Mesenchymal stem cell (in vitro differentiated cells and primary cell): ENCODE measurements around the gene ELN.

Source experiments
- DNase-seq: peaks from one replicate; pipeline ENCODE4 v3.0.0-alpha.2; 2013
- H2AFZ ChIP-seq: one replicate; pipeline ENCODE4 v1.6.1; 2013; ENCODE audit warnings: low read depth, mild to moderate bottlenecking, control low read depth, inconsistent platforms, low read length, moderate library complexity
- H2AK5ac ChIP-seq: 2 replicates; pipeline ENCODE4 v1.6.1; 2013; ENCODE audit warnings: low read length, moderate library complexity, mild to moderate bottlenecking, inconsistent platforms; ENCODE audit not compliant: severe bottlenecking
- H2BK120ac ChIP-seq: one replicate; pipeline ENCODE4 v1.6.1; 2013; ENCODE audit warnings: low read depth, mild to moderate bottlenecking, inconsistent platforms, low read length, moderate library complexity
- H2BK12ac ChIP-seq, 2 experiments: one replicate each; pipeline ENCODE4 v1.6.1; 2013; ENCODE audit warnings: inconsistent platforms in 2 of 2, low read length in 2 of 2, mild to moderate bottlenecking in 2 of 2, moderate library complexity in 2 of 2, control low read depth in 1 of 2
- H2BK15ac ChIP-seq: one replicate; pipeline ENCODE4 v1.6.1; 2013; ENCODE audit warnings: mild to moderate bottlenecking, low read depth, inconsistent platforms; ENCODE audit not compliant: poor library complexity, severe bottlenecking
- H2BK5ac ChIP-seq: 2 replicates; pipeline ENCODE4 v1.6.1; 2013; ENCODE audit warnings: low read depth, mild to moderate bottlenecking, low read length, control low read depth, inconsistent platforms; ENCODE audit not compliant: poor library complexity, severe bottlenecking
- H3K14ac ChIP-seq, 2 experiments: one replicate each; pipeline ENCODE4 v1.6.1; 2013; ENCODE audit warnings: inconsistent platforms in 2 of 2, low read length in 2 of 2, control low read depth in 1 of 2, mild to moderate bottlenecking in 1 of 2, moderate library complexity in 1 of 2
- H3K18ac ChIP-seq, 2 experiments: one replicate each; pipeline ENCODE4 v1.6.1; 2013; ENCODE audit warnings: inconsistent platforms in 2 of 2, low read length in 2 of 2, control low read depth in 1 of 2, low read depth in 1 of 2, mild to moderate bottlenecking in 1 of 2
- H3K23ac ChIP-seq, 2 experiments: one replicate each; pipeline ENCODE4 v1.6.1; 2013; ENCODE audit warnings: inconsistent platforms in 2 of 2, low read length in 2 of 2, mild to moderate bottlenecking in 2 of 2, moderate library complexity in 2 of 2, control low read depth in 1 of 2
- H3K27ac ChIP-seq: 2 replicates; pipeline ENCODE4 v1.5.1; 2013; ENCODE audit warnings: mild to moderate bottlenecking, moderate library complexity, low read length, control low read depth, inconsistent platforms; ENCODE audit not compliant: poor library complexity, severe bottlenecking
- H3K27me3 ChIP-seq, 2 experiments: 2 replicates each; pipeline versions ENCODE4 v1.6.1 to v1.7.0; 2013; ENCODE audit warnings: low read length in 2 of 2, mild to moderate bottlenecking in 2 of 2, moderate library complexity in 2 of 2, control low read depth in 1 of 2, inconsistent platforms in 1 of 2; ENCODE audit not compliant: control insufficient read depth in 1 of 2, insufficient read depth in 1 of 2
- H3K36me3 ChIP-seq, 2 experiments: 2 replicates each; pipeline versions ENCODE4 v1.6.1 to v1.7.0; 2013; ENCODE audit warnings: low read length in 2 of 2, control low read depth in 1 of 2, inconsistent platforms in 1 of 2, low read depth in 1 of 2, mild to moderate bottlenecking in 1 of 2; ENCODE audit not compliant: insufficient read depth in 2 of 2, control insufficient read depth in 1 of 2
- H3K4ac ChIP-seq, 2 experiments: one replicate each; pipeline ENCODE4 v1.6.1; 2013; ENCODE audit warnings: inconsistent platforms in 2 of 2, low read length in 2 of 2, mild to moderate bottlenecking in 2 of 2, moderate library complexity in 2 of 2, control low read depth in 1 of 2, low read depth in 1 of 2
- H3K4me1 ChIP-seq: 2 replicates; pipeline ENCODE4 v1.6.1; 2013; ENCODE audit warnings: low read depth, low read length, control low read depth; ENCODE audit not compliant: control insufficient read depth, insufficient read depth
- H3K4me2 ChIP-seq: 2 replicates; pipeline ENCODE4 v1.6.1; 2013; ENCODE audit warnings: low read length, mild to moderate bottlenecking, inconsistent platforms; ENCODE audit not compliant: poor library complexity, severe bottlenecking
- H3K4me3 ChIP-seq, 2 experiments: 2 replicates each; pipeline versions ENCODE4 v1.5.1 to v1.7.0; 2013; ENCODE audit warnings: low read length in 2 of 2, mild to moderate bottlenecking in 2 of 2, control low read depth in 1 of 2, low read depth in 1 of 2; ENCODE audit not compliant: insufficient read depth in 1 of 2
- H3K79me1 ChIP-seq: replicated peaks from 2 replicates; pipeline ENCODE4 v1.6.1; 2013; ENCODE audit warnings: mild to moderate bottlenecking, control low read depth, low read length, inconsistent platforms; ENCODE audit not compliant: poor library complexity, severe bottlenecking
- H3K9ac ChIP-seq: 2 replicates; pipeline ENCODE4 v1.7.0; 2013; ENCODE audit warnings: mild to moderate bottlenecking, low read length, moderate library complexity
- H3K9me3 ChIP-seq: 2 replicates; pipeline ENCODE4 v1.7.0; 2013; ENCODE audit warnings: mild to moderate bottlenecking, low read length; ENCODE audit not compliant: control insufficient read depth
- H4K8ac ChIP-seq: one replicate; pipeline ENCODE4 v1.6.1; 2013; ENCODE audit warnings: inconsistent platforms, mild to moderate bottlenecking, low read length, moderate library complexity
- H4K91ac ChIP-seq: one replicate; pipeline ENCODE4 v1.6.1; 2013; ENCODE audit warnings: mild to moderate bottlenecking, low read length, inconsistent platforms
- WGBS: methylation state at CpG from one replicate; pipeline ENCODE4 v1.1.7; 2013; ENCODE audit warnings: mixed read lengths; 5-methylcytosine and 5-hydroxymethylcytosine counted together

ELN gene

GRCh38 chr7:74057216-74057925 is 29.4 kb downstream of the ELN start:
- no peaks in the 10 kb centered on the region for H3K9me3 ChIP-seq
- no peak overlapping the region for H2AFZ ChIP-seq
- H3K4me2 ChIP-seq, result no peak overlapping the region
- 86% methylated on average over 9 of the region's 11 CpGs for WGBS
- no peak for DNase-seq
- H3K79me1 ChIP-seq, result no peaks in the 10 kb centered on the region
- no peak overlapping the region for H3K14ac ChIP-seq
- H2BK120ac ChIP-seq, result no peak overlapping the region
- no peak overlapping the region for H2BK5ac ChIP-seq
- H3K9ac ChIP-seq, result no peak overlapping the region
- no peak overlapping the region for H4K91ac ChIP-seq
- H3K4me3 ChIP-seq, result no peak overlapping the region
- no peak overlapping the region for H2AK5ac ChIP-seq
- no peak overlapping the region for H3K27ac ChIP-seq
- H2BK15ac ChIP-seq, result peak overlapping the region; percentile 91
- no peak overlapping the region for H3K4ac ChIP-seq
- H2BK12ac ChIP-seq, result no peak overlapping the region
- no peak overlapping the region for H3K23ac ChIP-seq
- H3K18ac ChIP-seq, result no peak overlapping the region
- peaks cover 10% of the 10 kb centered on the region for H3K4me1 ChIP-seq
- H3K27me3 ChIP-seq, result peaks cover 0 to 21% of the 10 kb centered on the region in 2 experiments
- peaks cover 0 to 28% of the 10 kb centered on the region in 2 experiments for H3K36me3 ChIP-seq
- H4K8ac ChIP-seq, result no peak overlapping the region

- Histone ChIP-seq H2AFZ (no peak overlapping the region), H3K27me3 (peaks cover 0 to 18% of the 10 kb centered on the region in 2 experiments)
Observed at GRCh38 chr7:74057987-74058386, 30.0 kb downstream of the ELN start.

GRCh38 chr7:74058486-74058885 is 30.5 kb downstream of the ELN start:
- Histone ChIP-seq H3K4ac (no peak overlapping the region), H2BK12ac (no peak overlapping the region), H3K4me3 (no peak overlapping the region), H4K91ac (no peak overlapping the region), H3K27ac (no peak overlapping the region), H2AK5ac (no peak overlapping the region), H3K4me2 (no peak overlapping the region), H2BK120ac (no peak overlapping the region), H2BK5ac (no peak overlapping the region), H3K79me1 (no peaks in the 10 kb centered on the region), H2BK15ac (no peak overlapping the region), H3K27me3 (peaks cover 0 to 13% of the 10 kb centered on the region in 2 experiments), H3K18ac (no peak overlapping the region), H4K8ac (no peak overlapping the region), H3K9me3 (no peaks in the 10 kb centered on the region), H2AFZ (no peak overlapping the region), H3K4me1 (peaks cover 10% of the 10 kb centered on the region), H3K14ac (no peak overlapping the region), H3K9ac (no peak overlapping the region), H3K36me3 (peaks cover 0 to 21% of the 10 kb centered on the region in 2 experiments), H3K23ac (no peak overlapping the region)
- 86% methylated on average over 7 of the region's 7 CpGs for WGBS
- DNase-seq, result no peak

More at GRCh38 chr7:74057987-74058386, 30.0 kb downstream of the ELN start:
- H3K9me3 ChIP-seq, result no peaks in the 10 kb centered on the region
- H3K4ac ChIP-seq, result no peak overlapping the region
- no peaks in the 10 kb centered on the region for H3K79me1 ChIP-seq
- no peak for DNase-seq
- peaks cover 10% of the 10 kb centered on the region for H3K4me1 ChIP-seq
- WGBS, result 90% methylated on average over 1 of the region's 1 CpG
- H3K27ac ChIP-seq, result no peak overlapping the region
- no peak overlapping the region for H2BK120ac ChIP-seq
- no peak overlapping the region for H3K23ac ChIP-seq
- no peak overlapping the region for H3K14ac ChIP-seq
- H3K4me2 ChIP-seq, result no peak overlapping the region
- no peak overlapping the region for H2AK5ac ChIP-seq
- H2BK5ac ChIP-seq, result no peak overlapping the region
- no peak overlapping the region for H2BK12ac ChIP-seq
- H3K4me3 ChIP-seq, result no peak overlapping the region
- H3K18ac ChIP-seq, result no peak overlapping the region
- H4K91ac ChIP-seq, result no peak overlapping the region
- H2BK15ac ChIP-seq, result no peak overlapping the region
- H3K9ac ChIP-seq, result no peak overlapping the region
- H3K36me3 ChIP-seq, result peaks cover 0 to 24% of the 10 kb centered on the region in 2 experiments
- H4K8ac ChIP-seq, result no peak overlapping the region

- Histone ChIP-seq H3K79me1 (no peaks in the 10 kb centered on the region), H3K9ac (no peak overlapping the region), H3K36me3 (peaks cover 0 to 20% of the 10 kb centered on the region in 2 experiments), H3K9me3 (no peaks in the 10 kb centered on the region), H2BK120ac (no peak overlapping the region), H3K4me1 (peaks cover 10% of the 10 kb centered on the region), H3K4me3 (no peak overlapping the region), H4K8ac (no peak overlapping the region), H3K27me3 (peaks cover 0 to 13% of the 10 kb centered on the region in 2 experiments), H2BK5ac (no peak overlapping the region), H3K18ac (no peak overlapping the region), H2BK12ac (no peak overlapping the region), H4K91ac (no peak overlapping the region), H3K4ac (no peak overlapping the region), H3K4me2 (no peak overlapping the region), H3K23ac (no peak overlapping the region), H2BK15ac (no peak overlapping the region), H2AFZ (no peak overlapping the region), H3K27ac (no peak overlapping the region), H2AK5ac (no peak overlapping the region), H3K14ac (no peak overlapping the region)
- DNase-seq, result no peak
- 93% methylated on average over 2 of the region's 2 CpGs for WGBS
Observed at GRCh38 chr7:74059037-74059436, 31.1 kb downstream of the ELN start.
